ENCODE results near the gene PPP2R1B.

GRCh38 chr11:111782109-111782741 is 16.0 kb upstream of the PPP2R1B start:
- no peak for TF ChIP-seq FOXM1 (IDR thresholded peaks at IDR 0.05; ENCODE audit: borderline replicate concordance, low read depth)
- TF ChIP-seq TCF12 (IDR thresholded peaks at IDR 0.05; ENCODE audit: low read depth), result no peak
- TF ChIP-seq TAF1 (IDR thresholded peaks at IDR 0.05; ENCODE audit: low read depth), result no peak
- no peak for TF ChIP-seq EGR1 (IDR thresholded peaks at IDR 0.05)
- no peak for TF ChIP-seq EP300 (IDR thresholded peaks at IDR 0.05; ENCODE audit: borderline replicate concordance)
- TF ChIP-seq YY1 (IDR thresholded peaks at IDR 0.05; ENCODE audit: low read depth), result no peak
- TF ChIP-seq NFIC (IDR thresholded peaks at IDR 0.05), result no peak
- TF ChIP-seq CREB1 (IDR thresholded peaks at IDR 0.05; ENCODE audit: low read depth), result no peak
- TF ChIP-seq REST (IDR thresholded peaks at IDR 0.05; ENCODE audit: low read depth), result no peak
- no peak for TF ChIP-seq CEBPB (IDR thresholded peaks at IDR 0.05)
- TF ChIP-seq MAX (IDR thresholded peaks at IDR 0.05), result no peak
- TF ChIP-seq RAD21 (IDR thresholded peaks at IDR 0.05; ENCODE audit: low read depth), result no peak
- TF ChIP-seq ZBTB7A (IDR thresholded peaks at IDR 0.05; ENCODE audit: low read depth), result no peak
